GM12878 (cell line): ENCODE results near the gene PNMA8C. TPM values are rescaled to one million over a fixed set of nuclear protein-coding genes. Genes with fewer than 3 reads are reported as not detected.

Experiments
- ATAC-seq: fragments of 200-7000 bp; cut with Tn5 transposase; 3 replicates; pipeline ENCODE4 v1.9.1; 2020; ENCODE audit warnings: mild to moderate bottlenecking, moderate library complexity
- BruUV-seq: library from RNA; stranded (reverse); fragments of 400-500 nt; replicated peaks from 2 replicates; lab custom pipeline; 2021; lab: Mats Ljungman, UMichigan
- CTCF ChIA-PET: fragments of 300-600 bp; sonication (Branson Sonifier 250); formaldehyde crosslinking; extraction: SDS; loops from one replicate; lab custom pipeline; 2021; ENCODE audit warnings: inconsistent platforms; lab: Yijun Ruan, JAX
- POLR2A ChIA-PET: fragments of 350-600 bp; formaldehyde crosslinking; extraction: SDS; loops from one replicate; lab custom pipeline; 2021; ENCODE audit warnings: inconsistent platforms; lab: Charles Lee
- RAD21 ChIA-PET: fragments of 300-600 bp; sonication (Branson Sonifier 250); formaldehyde crosslinking; loops from one replicate; lab custom pipeline; 2023; ENCODE audit warnings: antibody characterized with exemption; ENCODE audit not compliant: unreplicated experiment; lab: Charles Lee
- SMC1A ChIA-PET: fragments of 300-600 bp; sonication (Branson Sonifier 250); formaldehyde crosslinking; loops from one replicate; lab custom pipeline; 2023; ENCODE audit not compliant: unreplicated experiment, uncharacterized antibody; lab: Charles Lee
- DNase-seq: peaks from one replicate; pipeline ENCODE4 v3.0.0-alpha.2; 2011; ENCODE audit warnings: low read depth, low spot score
- FAIRE-seq: peaks from 3 replicates; lab custom pipeline; 2011; peaks lifted over from hg19 to GRCh38; lab: Jason Lieb, UNC
- H2AFZ ChIP-seq: 2 replicates; pipeline ENCODE4 v1.6.0; 2011; ENCODE audit warnings: low read depth, low read length, control low read depth; ENCODE audit not compliant: control insufficient read depth
- H3K27ac ChIP-seq: 2 replicates; pipeline ENCODE4 v1.5.1; 2011; ENCODE audit warnings: control low read depth; ENCODE audit not compliant: control insufficient read depth, insufficient read depth
- H3K27me3 ChIP-seq, 2 experiments: replicated peaks in 1 of 2; 2 replicates each; pipeline versions ENCODE4 v1.6.0 to v1.6.1; 2011; ENCODE audit warnings: low read length in 1 of 2; ENCODE audit not compliant: control insufficient read depth in 2 of 2, insufficient read depth in 2 of 2
- H3K36me3 ChIP-seq, 2 experiments: 2 replicates each; pipeline ENCODE4 v1.5.1; 2011; ENCODE audit warnings: low read length in 1 of 2; ENCODE audit not compliant: control insufficient read depth in 2 of 2, insufficient read depth in 2 of 2
- H3K4me1 ChIP-seq: 2 replicates; pipeline ENCODE4 v1.6.1; 2011; ENCODE audit warnings: mild to moderate bottlenecking, low read length, moderate library complexity, mixed read lengths; ENCODE audit not compliant: control insufficient read depth, insufficient read depth
- H3K4me2 ChIP-seq: 2 replicates; pipeline ENCODE4 v1.6.0; 2011; ENCODE audit warnings: control low read depth; ENCODE audit not compliant: control insufficient read depth, insufficient read depth
- H3K4me3 ChIP-seq: fragments of 200-600 bp; sonication (generic); 2 replicates; pipeline ENCODE4 v1.5.1; 2016
- H3K79me2 ChIP-seq: 2 replicates; pipeline ENCODE4 v1.6.0; 2011; ENCODE audit warnings: low read length; ENCODE audit not compliant: control insufficient read depth, insufficient read depth
- H3K9ac ChIP-seq: 2 replicates; pipeline ENCODE4 v1.8.0; 2011; ENCODE audit warnings: low read length, control low read depth, mixed read lengths; ENCODE audit not compliant: control insufficient read depth, insufficient read depth
- H3K9me3 ChIP-seq: replicated peaks from 3 replicates; pipeline ENCODE4 v1.5.1; 2011; ENCODE audit warnings: mild to moderate bottlenecking, low read length; ENCODE audit not compliant: control insufficient read depth, insufficient read depth
- H4K20me1 ChIP-seq: 2 replicates; pipeline ENCODE4 v1.6.0; 2011; ENCODE audit not compliant: control insufficient read depth, insufficient read depth
- BCL11A ChIP-seq: IDR thresholded peaks from 2 replicates; pipeline ENCODE4 v1.6.1; 2011; ENCODE audit warnings: low read depth, low read length
- BRCA1 ChIP-seq: IDR thresholded peaks from 2 replicates; pipeline ENCODE4 v1.6.1; 2011; ENCODE audit warnings: low read depth, low read length, improper control_type of control experiment
- CHD2 ChIP-seq: IDR thresholded peaks from 2 replicates; pipeline ENCODE4 v1.6.1; 2011; ENCODE audit warnings: low read depth, low read length, improper control_type of control experiment, borderline replicate concordance
- EED ChIP-seq: sonication (generic); IDR thresholded peaks from 2 replicates; pipeline ENCODE4 v1.6.1; 2016; ENCODE audit warnings: antibody characterized with exemption, low read depth
- HDAC6 ChIP-seq: fragments of 200-600 bp; sonication (generic); IDR thresholded peaks from one replicate; pipeline ENCODE4 v1.8.0; 2017; ENCODE audit warnings: antibody characterized with exemption; ENCODE audit not compliant: unreplicated experiment
- KAT2A ChIP-seq: conservative IDR thresholded peaks from 2 replicates; pipeline ENCODE4 v1.6.1; 2011; ENCODE audit warnings: low read depth, low read length; ENCODE audit not compliant: control insufficient read depth
- KDM1A ChIP-seq: fragments of 200-600 bp; sonication (generic); IDR thresholded peaks from 2 replicates; pipeline ENCODE4 v1.6.1; 2016; ENCODE audit warnings: borderline replicate concordance
- NBN ChIP-seq: fragments of 450-650 bp; IDR thresholded peaks from 2 replicates; pipeline ENCODE4 v1.6.1; 2016
- NR2C2 ChIP-seq: IDR thresholded peaks from 2 replicates; pipeline ENCODE4 v1.6.1; 2011; ENCODE audit warnings: borderline replicate concordance, low read depth; ENCODE audit not compliant: control insufficient read depth, insufficient read length
- POLR2AphosphoS5 ChIP-seq: IDR thresholded peaks from 2 replicates; pipeline ENCODE4 v1.6.1; 2011; ENCODE audit warnings: mild to moderate bottlenecking, low read length, inconsistent platforms
- RAD51 ChIP-seq: fragments of 450-650 bp; IDR thresholded peaks from 2 replicates; pipeline ENCODE4 v1.6.1; 2016; ENCODE audit warnings: moderate library complexity, mild to moderate bottlenecking, inconsistent platforms
- RBBP5 ChIP-seq: fragments of 200-600 bp; sonication (generic); conservative IDR thresholded peaks from 2 replicates; pipeline ENCODE4 v1.6.1; 2016
- SMAD5 ChIP-seq: IDR thresholded peaks from 2 replicates; pipeline ENCODE4 v1.6.1; 2016; ENCODE audit warnings: antibody characterized with exemption, low read depth
- SMARCA5 ChIP-seq: fragments of 450-650 bp; IDR thresholded peaks from 2 replicates; pipeline ENCODE4 v1.6.1; 2017; ENCODE audit warnings: mild to moderate bottlenecking
- TCF7 ChIP-seq: IDR thresholded peaks from 2 replicates; pipeline ENCODE4 v1.6.1; 2014; ENCODE audit warnings: antibody characterized with exemption, borderline replicate concordance
- YY1 ChIP-seq: IDR thresholded peaks from 2 replicates; pipeline ENCODE4 v1.6.1; 2011; ENCODE audit warnings: low read depth, mild to moderate bottlenecking, low read length
- ZNF622 ChIP-seq: fragments of 450-650 bp; IDR thresholded peaks from 2 replicates; pipeline ENCODE4 v1.6.1; 2017; ENCODE audit warnings: mild to moderate bottlenecking, inconsistent platforms
- ZSCAN29 ChIP-seq: fragments of 450-650 bp; IDR thresholded peaks from 2 replicates; pipeline ENCODE4 v1.6.1; 2017; ENCODE audit warnings: mild to moderate bottlenecking, moderate library complexity
- WGBS: methylation state at CpG from one replicate; pipeline ENCODE4 v1.1.6; 2016; ENCODE audit warnings: low lambda C conversion rate; ENCODE audit not compliant: insufficient replicate concordance, insufficient coverage; ENCODE audit errors: missing lambda C conversion rate; 5-methylcytosine and 5-hydroxymethylcytosine counted together
- in situ Hi-C: fragments of 300-500 bp; cut with MboI; formaldehyde crosslinking; loops from 9 replicates; pipeline ENCODE4 v1.14.3; 2018; ENCODE audit warnings: mixed read lengths
- intact Hi-C: fragments of 100-400 bp; cut with micrococcal nuclease; formaldehyde crosslinking; loops from one replicate; pipeline ENCODE4 v1.14.2; 2022; ENCODE audit not compliant: unreplicated experiment
- polyA plus RNA-seq, 11 experiments: library from polyadenylated mRNA; depleted of rRNA in 4 of 11; unstranded in 6 of 11; stranded (reverse) in 5 of 11; fragments of >200 nt; fragmentation: Nextera tagmentation in 4 of 11; fragmentation: Illumina TruSeq in 1 of 11; extraction: Ambion mirVana in 4 of 11; extraction: Trizol in 1 of 11; gene quantifications; 1 replicate in 1 of 11; 2 replicates in 10 of 11; pipeline versions ENCODE4 v1.2.1 to v1.2.3, GENCODE V29; 2011 to 2016; ENCODE audit warnings: inconsistent platforms in 2 of 11, missing spikeins in 2 of 11, low read depth in 1 of 11
- total RNA-seq, 4 experiments: library from RNA; depleted of rRNA in 3 of 4; stranded (reverse); fragments of >200 nt in 3 of 4; fragmentation: Illumina TruSeq in 1 of 4; extraction: Trizol in 1 of 4; gene quantifications; 2 replicates each; pipeline versions ENCODE4 v1.2.1 to v1.2.3, GENCODE V29; 2013 to 2021
- TF ChIP-seq, protein P1 (sequence below): fragments of 450-650 bp; IDR thresholded peaks from 2 replicates; pipeline ENCODE4 v1.6.1; 2016; ENCODE audit warnings: mild to moderate bottlenecking

PNMA8C gene
- total and polyA plus RNA-seq, 10 of the 15 experiments (the other 5 are each of a cell fraction or from before 2014, with no cell fraction given), result not detected

DNA sequence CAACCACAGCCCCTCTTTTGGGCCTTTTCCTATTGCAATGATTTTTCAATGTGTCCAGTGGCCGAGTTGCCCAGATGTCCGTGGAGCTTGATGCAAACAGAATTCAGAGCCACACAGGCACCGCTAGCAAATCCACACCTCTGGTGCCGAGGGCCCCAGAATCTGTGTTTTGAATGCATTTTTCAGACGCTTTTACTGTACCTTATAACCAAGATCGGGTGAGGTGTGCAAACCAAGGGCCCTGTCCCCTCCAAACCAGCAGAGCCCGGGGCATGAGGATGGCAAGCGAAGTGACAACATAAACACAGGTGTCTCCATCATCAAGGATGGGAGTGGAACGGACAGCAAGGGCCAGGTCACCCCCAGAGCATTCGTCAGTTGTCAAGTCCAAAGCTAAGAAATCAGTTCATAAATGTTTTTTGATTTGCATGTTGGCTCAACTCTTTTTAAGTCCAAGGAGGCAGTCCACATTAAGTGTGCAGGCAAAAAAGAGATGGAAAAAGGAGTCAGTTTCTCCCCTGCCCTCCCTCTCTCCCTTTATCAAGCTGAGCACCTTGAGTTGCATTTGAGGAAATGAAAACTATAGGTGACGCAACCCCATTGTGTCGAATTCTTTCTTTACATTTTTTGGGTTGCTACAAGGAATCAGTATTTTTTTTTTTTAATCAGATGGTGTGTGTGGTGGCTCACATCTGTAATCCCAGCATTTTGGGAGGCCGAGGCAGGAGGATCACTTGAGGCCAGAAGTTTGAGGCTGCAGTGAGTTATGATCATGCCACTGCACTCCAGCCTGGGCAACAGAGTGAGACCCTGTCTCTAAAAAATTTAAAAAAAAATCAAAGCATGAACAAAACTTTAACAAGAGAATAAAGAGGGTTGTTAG lies 18.3 kb downstream of the PNMA8C start:
- BruUV-seq, result no TSS peak
- H3K36me3 ChIP-seq, result no peaks in the 10 kb centered on the region
- H3K9me3 ChIP-seq, result no peaks in the 10 kb centered on the region
- DNase-seq (no peak), FAIRE-seq (no peak), ATAC-seq (no peak)
- intact Hi-C loops (no loop called here), in situ Hi-C loops (no loop called here)
- H3K4me2 ChIP-seq, result no peak overlapping the region
- no peak for TF ChIP-seq NR2C2
- TF ChIP-seq KDM1A, result no peak
- TF ChIP-seq SMARCA5, result no peak
- TF ChIP-seq CHD2, result no peak
- TF ChIP-seq HDAC6, result no peak
- TF ChIP-seq KAT2A, result no peak
- no peak for TF ChIP-seq BRCA1
- TF ChIP-seq NBN, result no peak
- TF ChIP-seq, protein P1, sequence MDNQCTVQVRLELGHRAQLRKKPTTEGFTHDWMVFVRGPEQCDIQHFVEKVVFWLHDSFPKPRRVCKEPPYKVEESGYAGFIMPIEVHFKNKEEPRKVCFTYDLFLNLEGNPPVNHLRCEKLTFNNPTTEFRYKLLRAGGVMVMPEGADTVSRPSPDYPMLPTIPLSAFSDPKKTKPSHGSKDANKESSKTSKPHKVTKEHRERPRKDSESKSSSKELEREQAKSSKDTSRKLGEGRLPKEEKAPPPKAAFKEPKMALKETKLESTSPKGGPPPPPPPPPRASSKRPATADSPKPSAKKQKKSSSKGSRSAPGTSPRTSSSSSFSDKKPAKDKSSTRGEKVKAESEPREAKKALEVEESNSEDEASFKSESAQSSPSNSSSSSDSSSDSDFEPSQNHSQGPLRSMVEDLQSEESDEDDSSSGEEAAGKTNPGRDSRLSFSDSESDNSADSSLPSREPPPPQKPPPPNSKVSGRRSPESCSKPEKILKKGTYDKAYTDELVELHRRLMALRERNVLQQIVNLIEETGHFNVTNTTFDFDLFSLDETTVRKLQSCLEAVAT, result no peak
- TF ChIP-seq RBBP5, result no peak
- no peak for TF ChIP-seq TCF7
- TF ChIP-seq SMAD5, result no peak
- no peak for TF ChIP-seq EED
- TF ChIP-seq RAD51, result no peak
- no peak for TF ChIP-seq ZSCAN29
- TF ChIP-seq YY1, result no peak
- TF ChIP-seq POLR2AphosphoS5, result no peak
- TF ChIP-seq BCL11A, result no peak
- no peak for TF ChIP-seq ZNF622
- no peak overlapping the region for H3K9ac ChIP-seq
- no peaks in the 10 kb centered on the region for H3K79me2 ChIP-seq
- RAD21 ChIA-PET, result interaction anchor here (0.5 kb wide), 1 partner anchor 1365 kb away, joined by 9 read pairs; no protein-coding TSS in a partner anchor
- POLR2A ChIA-PET, result no interaction called here
- CTCF ChIA-PET, result no interaction called here
- H2AFZ ChIP-seq, result no peak overlapping the region
- H4K20me1 ChIP-seq, result no peaks in the 10 kb centered on the region
- 17% methylated on average over 13 of the region's 13 CpGs for WGBS
- peaks cover 0 to 2% of the 10 kb centered on the region in 2 experiments; a peak in 3 of 4 replicates for H3K27me3 ChIP-seq
- no peak overlapping the region for H3K4me3 ChIP-seq
- SMC1A ChIA-PET, result no interaction called here
- no peaks in the 10 kb centered on the region for H3K4me1 ChIP-seq
- no peak overlapping the region for H3K27ac ChIP-seq
